Measurements from ENCODE around the gene ZBTB2. TPM values are rescaled to one million over a fixed set of nuclear protein-coding genes. Genes with fewer than 3 reads are reported as not detected.
"Not testable (repeated sequence)": the region's sequence is repeated elsewhere in the genome, so short reads cannot be mapped to it uniquely, and the experiment has no call there.

Gene ZBTB2
- total RNA-seq, 2 experiments from 2014 or later = 10.7 to 10.8 TPM

DNA sequence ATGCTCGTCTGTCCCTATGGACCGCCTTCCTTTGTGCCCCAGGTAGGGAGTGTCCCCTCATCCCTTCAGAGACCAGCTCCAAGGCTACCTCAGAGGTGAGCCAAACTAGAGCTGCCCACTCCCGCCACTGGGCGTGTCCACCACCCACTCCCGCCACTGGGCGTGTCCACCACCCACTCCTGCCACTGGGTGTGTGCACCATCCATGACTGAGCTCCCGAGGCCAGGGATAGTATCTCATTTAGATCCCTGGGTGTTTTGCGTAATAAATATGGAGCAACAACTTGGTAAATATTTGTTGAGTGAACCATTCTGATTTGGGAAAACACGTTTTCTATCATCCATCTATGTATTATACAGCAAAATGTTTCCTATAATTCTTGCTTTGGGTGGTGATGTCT is 68.8 kb downstream of the ZBTB2 start:
- no peaks in the 10 kb centered on the region for H3K9me3 Mint-ChIP-seq
- H3K4me3 Mint-ChIP-seq = no peak overlapping the region
- CTCF ChIA-PET = interaction anchor here (0.6 to 7.1 kb wide), 3 partner anchors 11 to 503 kb away, joined by 3 to 98 read pairs (median 4); no protein-coding TSS in a partner anchor
- H3K27ac Mint-ChIP-seq = no peak overlapping the region
- H3K36me3 Mint-ChIP-seq (ENCODE audit: low read depth) = no peaks in the 10 kb centered on the region
- H3K27me3 Mint-ChIP-seq (ENCODE audit: low read depth) = peaks cover 42% of the 10 kb centered on the region
- intact Hi-C loops (cut with micrococcal nuclease) = no loop called here
- DNase-seq = no peak
- peaks cover 18% of the 10 kb centered on the region for H3K4me1 Mint-ChIP-seq (ENCODE audit: low read depth)

GRCh38 chr6:151321438-151321837 is 69.9 kb downstream of the ZBTB2 start:
- intact Hi-C loops (cut with micrococcal nuclease) = no loop called here
- Mint-ChIP-seq H3K4me3 (no peak overlapping the region), H3K27me3 (ENCODE audit: low read depth) (peaks cover 36% of the 10 kb centered on the region), H3K36me3 (ENCODE audit: low read depth) (no peaks in the 10 kb centered on the region), H3K9me3 (peaks cover under 1% of the 10 kb centered on the region), H3K4me1 (ENCODE audit: low read depth) (peaks cover 18% of the 10 kb centered on the region), H3K27ac (no peak overlapping the region)
- DNase-seq = no peak
- CTCF ChIA-PET = interaction anchor here (7.1 kb wide), 1 partner anchor 306 kb away, joined by 98 read pairs; no protein-coding TSS in a partner anchor

DNA sequence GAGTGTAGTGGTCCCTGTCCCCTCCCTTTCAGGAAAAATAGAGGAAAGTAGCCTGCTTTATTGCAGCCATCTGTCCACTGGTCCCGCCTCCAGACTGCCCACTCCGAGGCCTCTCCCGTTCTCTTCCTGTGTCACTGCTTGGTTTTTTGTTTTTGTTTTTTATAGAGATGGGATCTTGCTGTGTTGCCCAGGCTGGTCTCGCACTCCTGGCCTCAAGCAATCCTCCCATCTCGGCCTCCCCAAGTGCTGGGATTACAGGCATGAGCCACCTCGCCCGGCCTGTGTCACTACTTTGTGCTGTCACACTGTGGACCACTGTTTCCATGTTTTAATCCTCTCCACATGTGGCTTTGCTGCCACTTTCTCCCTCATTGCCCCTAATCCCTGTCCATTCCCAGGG is 71.2 kb downstream of the ZBTB2 start:
- Mint-ChIP-seq H3K4me1 (ENCODE audit: low read depth) (peaks cover 10% of the 10 kb centered on the region), H3K27me3 (ENCODE audit: low read depth) (peaks cover 26% of the 10 kb centered on the region), H3K36me3 (ENCODE audit: low read depth) (no peaks in the 10 kb centered on the region), H3K9me3 (peaks cover 9% of the 10 kb centered on the region), H3K4me3 (no peak overlapping the region), H3K27ac (no peak overlapping the region)
- intact Hi-C loops (cut with micrococcal nuclease) = no loop called here
- no peak for DNase-seq
- CTCF ChIA-PET = no interaction called here

DNA sequence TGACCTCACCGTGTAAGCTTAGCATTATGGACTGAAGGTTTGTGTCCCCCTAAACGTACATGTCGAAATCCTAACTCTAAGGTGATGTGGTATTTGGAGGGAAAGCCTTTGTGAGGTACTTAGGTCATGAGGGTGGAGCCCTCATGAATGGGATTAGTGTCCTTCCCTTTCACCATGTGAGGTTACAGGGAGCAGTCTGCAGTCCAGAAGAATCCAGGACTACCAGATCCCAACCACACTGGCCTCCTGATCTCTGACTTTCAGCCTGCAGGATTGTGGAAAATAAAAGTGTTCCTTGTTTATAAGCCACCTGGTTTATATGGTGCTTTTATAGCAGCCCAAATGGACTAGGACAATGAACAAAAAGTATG is 73.4 kb downstream of the ZBTB2 start:
- intact Hi-C loops (cut with micrococcal nuclease) = no loop called here
- Mint-ChIP-seq H3K9me3 (peaks cover 9% of the 10 kb centered on the region), H3K4me3 (no peak overlapping the region), H3K36me3 (ENCODE audit: low read depth) (no peaks in the 10 kb centered on the region), H3K27me3 (ENCODE audit: low read depth) (peaks cover 10% of the 10 kb centered on the region), H3K27ac (no peak overlapping the region), H3K4me1 (ENCODE audit: low read depth) (no peaks in the 10 kb centered on the region)
- DNase-seq = no peak
- CTCF ChIA-PET = interaction anchor here (0.6 to 0.7 kb wide), 2 partner anchors 9 to 30 kb away, joined by 3 to 5 read pairs; no protein-coding TSS in a partner anchor

DNA sequence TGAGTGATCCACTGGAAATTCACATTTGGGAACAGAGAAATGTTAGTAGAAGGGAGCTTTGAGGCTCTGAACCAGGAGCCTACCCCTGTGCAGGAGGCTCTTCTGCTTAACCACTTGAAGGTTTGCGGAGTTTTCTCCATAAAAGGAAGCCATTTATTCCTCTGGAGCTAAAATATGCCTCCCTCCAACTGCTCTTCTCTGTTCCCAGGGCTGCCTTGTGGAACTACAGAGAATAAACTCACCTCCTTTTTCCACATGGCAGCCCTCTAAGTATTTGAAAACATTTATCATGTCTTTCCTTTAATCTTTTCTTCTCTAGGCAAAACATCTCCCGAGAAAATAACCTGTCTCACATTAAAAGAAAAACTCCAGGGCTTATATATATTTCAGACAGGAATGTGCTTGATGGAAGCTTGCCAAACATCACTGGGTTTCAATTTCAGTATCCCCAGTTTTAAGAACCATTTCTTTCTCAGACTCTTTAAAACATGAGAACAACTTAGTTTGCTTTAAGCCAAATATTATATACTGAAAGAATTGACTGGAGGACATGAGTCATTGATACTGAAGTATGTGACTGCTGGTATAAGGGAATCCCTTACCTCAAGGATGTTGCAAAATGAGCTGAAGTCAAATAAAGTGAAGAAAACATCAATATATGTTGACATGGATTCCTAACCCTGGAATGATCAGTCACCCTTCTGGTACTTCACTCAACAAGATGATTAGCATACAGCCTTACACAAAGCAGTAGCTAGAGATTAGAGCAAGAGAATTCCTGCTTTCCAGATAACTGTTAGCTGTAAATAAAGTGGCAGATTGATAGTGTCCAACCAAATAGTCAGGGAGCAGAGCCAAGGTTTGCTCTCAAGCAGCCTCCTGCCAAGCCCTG is 74.0 kb downstream of the ZBTB2 start:
- no peak for DNase-seq
- H3K4me3 Mint-ChIP-seq = no peak overlapping the region
- H3K9me3 Mint-ChIP-seq = peaks cover 9% of the 10 kb centered on the region
- H3K27me3 Mint-ChIP-seq (ENCODE audit: low read depth) = peaks cover 5% of the 10 kb centered on the region
- H3K36me3 Mint-ChIP-seq (ENCODE audit: low read depth) = no peaks in the 10 kb centered on the region
- H3K4me1 Mint-ChIP-seq (ENCODE audit: low read depth) = no peaks in the 10 kb centered on the region
- CTCF ChIA-PET = interaction anchor here (0.7 kb wide), 1 partner anchor 9 kb away, joined by 5 read pairs; no protein-coding TSS in a partner anchor
- no peak overlapping the region for H3K27ac Mint-ChIP-seq
- intact Hi-C loops (cut with micrococcal nuclease) = no loop called here

GRCh38 chr6:151315661-151316060 is 75.7 kb downstream of the ZBTB2 start:
- CTCF ChIA-PET; H3K27me3 Mint-ChIP-seq (ENCODE audit: low read depth); H3K4me1 Mint-ChIP-seq (ENCODE audit: low read depth); H3K4me3 Mint-ChIP-seq; H3K36me3 Mint-ChIP-seq (ENCODE audit: low read depth); H3K27ac Mint-ChIP-seq; H3K9me3 Mint-ChIP-seq; intact Hi-C loops (cut with micrococcal nuclease); DNase-seq: not testable (repeated sequence)

Other genes with a start within 250 kb of the ZBTB2 start
- gene AKAP12, start 151.6 kb downstream of the ZBTB2 start, total RNA-seq = under 1 TPM; 0.62 to 0.77 TPM
- gene RMND1, start 60.6 kb upstream of the ZBTB2 start, total RNA-seq = 10 to 100 TPM; 16.7 to 18.4 TPM
- gene CCDC170, start 102.5 kb upstream of the ZBTB2 start, total RNA-seq = not detected

All from activated naive CD4-positive, alpha-beta T cell treated with anti-CD3 and anti-CD28 coated beads for 36 hours (primary cell).